Forelimb muscle (tissue), 1 donor: ENCODE results near the gene PWWP2B. TPM values are rescaled to one million over a fixed set of nuclear protein-coding genes. Genes with fewer than 3 reads are reported as not detected.
"Not testable (repeated sequence)": the region's sequence is repeated elsewhere in the genome, so short reads cannot be mapped to it uniquely, and the experiment has no call there.

Source experiments
- DNase-seq: peaks from one replicate; pipeline ENCODE4 v3.0.0-alpha.2; 2013; ENCODE audit warnings: low read depth
- polyA plus RNA-seq: library from polyadenylated mRNA; unstranded; fragments of 120-200 nt; gene quantifications from one replicate; pipeline ENCODE4 v1.2.1, GENCODE V29; 2013; ENCODE audit not compliant: insufficient read length

PWWP2B gene
- polyA plus RNA-seq, 1 donor: 13.0 TPM

- no peak for DNase-seq
Measured at GRCh38 chr10:132381741-132382140, 15.3 kb upstream of the PWWP2B start.

GRCh38 chr10:132382231-132382922 lies 14.6 kb upstream of the PWWP2B start:
- no peak for DNase-seq

DNA sequence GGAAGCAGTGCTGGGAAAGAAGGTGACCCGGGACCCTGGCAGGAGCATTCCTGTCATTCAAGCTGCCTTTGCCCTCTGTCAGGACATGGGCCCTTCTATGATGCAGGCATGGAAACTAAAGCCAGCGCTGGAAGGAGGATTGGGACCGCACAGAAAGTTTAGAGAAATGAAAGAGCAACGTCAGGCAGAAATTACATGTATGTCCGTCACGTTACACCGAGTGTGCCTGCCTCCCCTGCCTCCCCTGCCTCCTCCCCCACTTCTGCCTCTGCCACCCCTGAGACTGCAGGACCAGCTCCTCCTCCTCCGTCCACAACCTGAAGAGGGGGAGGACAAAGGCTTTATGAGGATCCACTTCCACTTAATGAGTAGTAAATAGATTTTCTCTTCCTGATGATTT lies 13.9 kb upstream of the PWWP2B start:
- no peak for DNase-seq

DNA sequence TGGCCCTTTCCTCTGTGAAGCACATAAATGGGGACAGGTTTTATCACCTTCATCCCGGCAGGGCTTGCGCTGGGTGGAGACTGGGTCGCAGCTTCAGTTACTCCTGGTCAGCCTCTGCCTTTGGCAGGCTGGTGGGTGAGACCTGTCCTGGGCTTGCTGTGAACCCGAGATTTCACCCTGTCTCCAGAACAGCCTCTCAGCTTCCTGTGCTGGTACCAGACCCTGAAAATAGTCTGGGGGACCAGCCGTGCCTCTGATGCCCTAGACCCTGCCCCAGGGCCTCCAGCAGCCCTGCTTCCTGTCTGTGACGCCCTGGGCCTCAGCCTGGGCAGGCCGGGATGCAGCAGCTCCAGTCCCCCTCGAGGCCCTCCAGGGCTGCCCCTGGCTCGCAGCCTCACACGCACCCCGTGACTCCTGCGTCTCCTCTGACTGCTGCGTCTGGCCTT lies 13.2 kb upstream of the PWWP2B start:
- DNase-seq: no peak

- DNase-seq: no peak
Measured at GRCh38 chr10:132384618-132385388, 12.2 kb upstream of the PWWP2B start.

GRCh38 chr10:132385389-132385667 lies 11.7 kb upstream of the PWWP2B start:
- DNase-seq: no peak

- DNase-seq: no peak
Measured at GRCh38 chr10:132385721-132386418, 11.1 kb upstream of the PWWP2B start.

DNA sequence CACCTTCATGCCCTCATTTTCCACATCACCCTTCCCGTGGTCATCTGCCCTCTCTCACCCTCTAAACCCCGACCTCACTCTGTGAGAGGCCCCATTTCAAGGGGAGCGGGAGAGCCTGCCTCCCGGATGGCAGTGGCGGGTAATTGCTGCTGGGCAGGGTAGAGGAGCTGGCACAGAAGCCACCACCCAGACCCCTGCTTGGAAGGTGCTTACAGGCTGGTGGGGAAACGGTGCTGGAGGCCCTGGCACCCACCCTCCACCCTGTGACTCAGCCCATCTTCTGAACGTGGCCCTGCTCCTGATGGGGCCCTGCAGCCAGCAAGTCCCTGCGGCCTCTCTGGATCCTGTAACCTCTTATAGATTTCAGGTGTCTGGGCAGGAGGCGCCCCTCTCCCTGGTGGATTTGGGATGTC lies 10.6 kb upstream of the PWWP2B start:
- no peak for DNase-seq

- DNase-seq: not testable (repeated sequence)
Measured at GRCh38 chr10:132386896-132387295, 10.1 kb upstream of the PWWP2B start.

DNA sequence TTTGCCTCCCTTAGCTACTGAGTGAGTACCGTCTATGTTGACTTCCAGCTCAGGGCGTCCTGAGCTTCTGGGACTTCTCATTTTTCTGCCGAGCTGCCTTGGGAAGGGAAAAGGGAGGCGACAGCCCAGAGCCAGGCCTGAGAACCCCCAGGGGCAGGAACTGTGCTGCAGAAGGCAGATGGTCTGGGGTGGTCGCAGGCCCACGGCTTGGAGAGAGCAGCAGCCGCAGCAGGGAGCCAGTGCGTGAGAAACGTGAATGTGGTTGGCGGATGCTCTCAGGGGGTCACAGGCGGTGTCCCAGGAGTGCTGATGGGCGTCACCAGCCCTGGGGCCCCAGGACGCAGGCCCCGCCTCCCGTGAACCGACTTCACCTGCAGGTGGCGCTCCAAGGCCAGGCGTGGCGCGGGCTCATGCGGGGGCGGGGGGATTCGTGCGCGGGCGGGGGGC lies 9.2 kb upstream of the PWWP2B start:
- DNase-seq: no peak

DNA sequence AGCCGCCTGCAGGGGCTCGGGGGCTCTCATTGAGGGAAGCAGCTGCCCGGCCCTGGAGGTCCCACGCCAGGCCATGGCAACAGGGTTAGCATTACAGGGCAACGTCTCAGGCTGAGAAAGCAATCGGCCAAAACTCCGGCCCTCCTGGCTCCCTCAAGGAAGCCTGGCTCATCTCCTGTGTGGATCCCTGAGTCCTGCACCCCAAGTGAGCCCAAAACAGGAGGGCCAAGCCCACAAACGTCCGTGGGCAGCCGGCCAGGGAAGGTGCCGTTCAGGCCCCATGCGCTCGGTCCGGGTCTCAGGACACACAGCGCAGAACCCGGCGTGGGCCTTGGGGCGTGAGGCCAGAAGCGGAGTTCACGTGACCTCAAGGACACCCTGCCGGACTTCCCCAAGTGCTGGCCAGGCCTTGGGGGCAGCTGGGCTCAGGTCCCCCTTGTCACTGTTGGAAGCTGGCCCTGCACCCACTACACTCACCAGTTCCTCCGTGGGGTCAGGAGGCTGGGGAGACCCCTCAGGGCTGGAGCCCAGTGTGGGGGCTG lies 8.0 kb upstream of the PWWP2B start:
- DNase-seq: no peak

DNA sequence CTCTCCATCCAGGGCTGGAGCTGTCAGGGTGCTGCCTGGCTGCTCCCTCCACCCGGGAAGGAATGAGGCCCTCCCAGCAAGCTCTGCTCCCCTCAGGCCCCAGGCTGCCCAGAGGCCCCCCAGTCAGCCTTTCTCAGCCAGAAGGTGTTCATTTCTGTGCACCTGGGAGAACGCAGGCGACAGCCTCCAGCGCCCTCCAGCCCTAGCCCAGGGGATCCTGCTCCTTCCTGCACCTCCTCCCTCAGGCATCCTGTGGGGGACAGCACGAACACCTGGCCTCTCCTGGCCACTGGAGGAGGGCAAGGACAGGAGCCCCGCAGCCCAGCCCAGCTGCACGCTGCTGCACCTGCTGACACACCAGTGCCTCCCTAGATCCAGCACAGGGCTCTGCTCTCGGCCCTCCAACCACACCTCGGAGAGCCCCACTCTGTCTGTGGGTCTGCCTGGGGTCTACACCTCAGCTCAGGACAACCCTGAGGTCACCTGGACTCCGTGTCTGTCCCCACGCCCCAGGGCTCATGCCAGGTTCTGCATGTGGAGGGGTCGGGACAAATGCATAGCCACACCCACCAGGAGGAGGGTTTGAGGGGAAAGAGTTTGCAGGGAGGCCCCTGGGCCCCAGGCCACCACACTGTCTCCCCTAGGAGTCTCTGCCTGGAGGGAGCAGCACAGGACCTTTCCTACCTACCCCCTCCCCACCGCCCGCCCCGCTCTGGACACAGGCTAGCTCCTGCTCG lies 7.4 kb upstream of the PWWP2B start:
- no peak for DNase-seq

- no peak for DNase-seq
Measured at GRCh38 chr10:132390170-132390920, 6.7 kb upstream of the PWWP2B start.

DNA sequence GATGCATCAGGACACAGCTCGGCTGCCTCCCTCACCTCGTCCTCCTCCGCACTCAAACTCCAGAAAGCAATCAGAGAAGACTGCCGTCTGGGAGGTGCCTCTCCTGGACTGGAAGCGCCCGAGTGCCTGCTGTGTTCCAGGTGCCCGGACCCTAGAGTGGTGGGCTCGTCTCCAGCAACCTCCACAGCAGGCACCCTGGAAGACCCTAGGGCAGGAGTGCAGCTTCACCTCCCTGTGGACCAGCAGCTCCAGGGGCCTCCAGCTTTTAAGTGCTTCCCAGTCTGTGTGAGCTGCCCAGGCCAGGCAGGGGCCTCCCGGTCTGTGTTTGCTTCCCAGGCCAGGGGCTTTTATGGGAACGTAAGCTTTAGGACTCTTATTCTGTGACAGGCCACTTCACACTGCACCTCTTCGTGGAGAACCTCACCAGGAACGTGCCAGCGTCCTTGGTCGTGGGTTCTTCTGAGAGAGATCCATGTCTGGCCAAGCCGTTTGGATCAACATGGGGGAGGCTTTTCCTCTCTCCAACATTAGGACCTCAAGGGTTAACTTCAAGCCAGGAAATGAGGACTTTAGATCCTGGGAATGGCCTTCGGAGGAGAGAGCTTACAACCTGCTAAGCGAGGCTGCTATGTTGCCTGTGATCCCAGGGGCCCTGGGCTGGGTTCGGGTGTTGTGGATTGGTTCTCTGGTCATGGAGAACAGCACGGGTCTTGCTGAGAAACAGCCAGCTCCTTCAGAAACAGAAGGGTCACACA lies 5.9 kb upstream of the PWWP2B start:
- DNase-seq: no peak

- DNase-seq: no peak
Measured at GRCh38 chr10:132391676-132392020, 5.4 kb upstream of the PWWP2B start.

DNA sequence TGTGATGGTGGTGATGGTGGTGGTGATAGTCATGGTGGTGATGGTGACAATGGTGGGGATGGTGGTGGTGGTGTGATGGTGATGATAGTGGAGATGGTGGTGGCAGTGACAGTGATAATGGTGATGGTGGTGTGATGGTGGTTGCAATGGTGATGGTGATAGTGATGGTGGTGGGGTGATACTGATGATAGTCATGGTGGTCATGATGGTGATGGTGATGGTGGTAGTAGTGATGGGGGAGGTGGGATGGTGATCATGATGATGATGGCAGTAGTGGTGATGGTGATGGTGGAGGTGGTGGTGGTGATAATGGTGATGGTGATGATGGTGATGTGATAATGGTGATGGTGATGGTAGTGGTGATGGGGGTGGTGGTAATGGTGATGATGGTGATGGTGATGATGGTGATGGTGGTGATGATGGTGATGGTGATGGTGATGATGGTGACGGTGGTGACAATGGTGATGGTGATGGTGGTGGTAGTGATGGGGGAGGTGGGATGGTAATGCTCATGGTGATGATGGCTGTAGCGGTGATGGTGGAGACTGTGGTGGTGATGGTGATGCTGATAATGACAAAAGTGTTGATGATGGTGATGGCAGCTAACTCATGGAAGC lies 4.7 kb upstream of the PWWP2B start:
- no peak for DNase-seq

DNA sequence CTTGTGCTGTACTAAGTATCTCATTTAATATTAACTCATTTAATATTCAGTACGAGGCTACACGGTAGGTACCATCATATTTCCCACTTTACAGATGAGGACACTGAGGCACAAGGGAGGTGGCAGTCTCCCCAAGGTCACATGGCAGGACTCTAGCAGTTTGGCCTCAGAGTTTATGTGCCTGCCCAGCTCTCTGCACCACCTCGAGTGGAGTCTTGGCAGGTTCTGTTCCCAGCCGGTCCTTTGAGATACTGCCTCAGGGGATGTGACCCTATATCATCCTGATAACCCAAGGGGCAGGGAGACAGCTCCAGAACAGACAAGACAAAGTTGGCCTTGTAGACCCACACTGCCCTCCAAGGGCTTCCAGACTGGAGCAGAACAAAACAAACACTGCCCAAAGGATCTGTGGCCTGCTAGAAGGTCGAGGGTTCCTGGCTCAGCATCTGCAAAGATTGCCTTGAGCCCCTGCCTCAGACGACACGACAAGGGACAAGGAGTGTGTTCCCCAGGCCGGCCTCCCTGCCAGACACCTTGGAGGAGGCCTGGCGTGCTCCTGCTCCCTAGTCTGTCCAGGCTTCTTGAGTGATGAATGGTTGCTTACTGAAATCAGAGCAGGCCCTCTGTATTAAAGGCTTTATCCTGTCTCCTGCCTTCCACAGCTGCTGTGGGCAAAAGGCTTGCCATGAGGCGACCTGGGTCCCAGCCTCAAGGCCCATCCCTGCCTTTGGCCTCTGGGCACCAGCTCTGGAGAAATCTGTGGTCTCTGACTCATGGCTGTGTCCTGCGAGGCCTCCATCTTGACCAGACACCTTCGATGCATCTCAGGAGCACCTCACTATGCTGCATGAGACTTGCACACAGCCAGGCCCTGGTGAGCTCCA lies 3.9 kb upstream of the PWWP2B start:
- DNase-seq: no peak

GRCh38 chr10:132393695-132394181 lies 3.3 kb upstream of the PWWP2B start:
- DNase-seq: no peak
